Measurements from ENCODE around the gene AQP7.

GRCh38 chr9:33437205-33437604 lies 34.8 kb upstream of the AQP7 start:
- TF ChIP-seq, protein P1, sequence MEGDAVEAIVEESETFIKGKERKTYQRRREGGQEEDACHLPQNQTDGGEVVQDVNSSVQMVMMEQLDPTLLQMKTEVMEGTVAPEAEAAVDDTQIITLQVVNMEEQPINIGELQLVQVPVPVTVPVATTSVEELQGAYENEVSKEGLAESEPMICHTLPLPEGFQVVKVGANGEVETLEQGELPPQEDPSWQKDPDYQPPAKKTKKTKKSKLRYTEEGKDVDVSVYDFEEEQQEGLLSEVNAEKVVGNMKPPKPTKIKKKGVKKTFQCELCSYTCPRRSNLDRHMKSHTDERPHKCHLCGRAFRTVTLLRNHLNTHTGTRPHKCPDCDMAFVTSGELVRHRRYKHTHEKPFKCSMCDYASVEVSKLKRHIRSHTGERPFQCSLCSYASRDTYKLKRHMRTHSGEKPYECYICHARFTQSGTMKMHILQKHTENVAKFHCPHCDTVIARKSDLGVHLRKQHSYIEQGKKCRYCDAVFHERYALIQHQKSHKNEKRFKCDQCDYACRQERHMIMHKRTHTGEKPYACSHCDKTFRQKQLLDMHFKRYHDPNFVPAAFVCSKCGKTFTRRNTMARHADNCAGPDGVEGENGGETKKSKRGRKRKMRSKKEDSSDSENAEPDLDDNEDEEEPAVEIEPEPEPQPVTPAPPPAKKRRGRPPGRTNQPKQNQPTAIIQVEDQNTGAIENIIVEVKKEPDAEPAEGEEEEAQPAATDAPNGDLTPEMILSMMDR (IDR thresholded peaks at IDR 0.05), result no peak
- no peak for TF ChIP-seq POLR2A (IDR thresholded peaks at IDR 0.05)

Data from esophagus squamous epithelium (tissue), 4 donors.